GM19467 (cell line): ENCODE measurements around the gene GLYR1.
A peak's percentile ranks its signal among the peaks of the same experiment; 100 is the strongest.
"Not testable (repeated sequence)": the region's sequence is repeated elsewhere in the genome, so short reads cannot be mapped to it uniquely, and the experiment has no call there.

Source experiments
- ATAC-seq: cut with Tn5 transposase; IDR thresholded peaks from one replicate; pipeline ENCODE4 v1.9.1; 2021; ENCODE audit warnings: mild to moderate bottlenecking, moderate library complexity; ENCODE audit not compliant: unreplicated experiment

The GLYR1 gene

GRCh38 chr16:4846901-4847773 lies at the start of gene GLYR1, which contains the start of gene UBN1:
Gene GLYR1 (minus strand): TSS chr16:4847288. CDS start chr16:4847265, 23 bp downstream.
Gene UBN1 (plus strand): TSS chr16:4847481. CDS start chr16:4852918, 5,437 bp downstream.
- peak; percentile 81 for ATAC-seq

GRCh38 chr16:4896761-4897160 lies 49.7 kb upstream of the GLYR1 start:
- ATAC-seq, result not testable (repeated sequence)

DNA sequence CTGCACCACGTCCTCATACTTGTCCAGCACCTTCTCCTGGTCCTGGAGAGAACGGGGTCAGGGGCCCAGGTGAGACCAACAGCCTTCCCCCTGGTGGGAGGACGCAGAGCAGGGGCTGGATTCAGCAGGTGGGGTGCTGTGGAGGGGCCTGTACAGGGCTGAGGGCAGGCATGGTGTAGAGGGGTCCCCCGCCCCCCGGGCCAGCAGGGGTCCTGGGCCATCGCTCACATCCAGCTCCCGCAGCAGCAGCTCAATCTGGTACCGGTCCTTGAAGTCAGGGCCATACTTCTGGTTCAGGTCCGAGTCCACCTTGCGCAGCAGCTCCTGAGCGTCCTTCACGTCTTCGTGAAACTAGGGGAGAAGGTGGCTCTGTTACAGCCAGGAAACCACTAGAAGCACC lies 48.3 kb upstream of the GLYR1 start:
- ATAC-seq, result no peak

GRCh38 chr16:4894276-4895150 lies 47.4 kb upstream of the GLYR1 start:
- ATAC-seq, result no peak

DNA sequence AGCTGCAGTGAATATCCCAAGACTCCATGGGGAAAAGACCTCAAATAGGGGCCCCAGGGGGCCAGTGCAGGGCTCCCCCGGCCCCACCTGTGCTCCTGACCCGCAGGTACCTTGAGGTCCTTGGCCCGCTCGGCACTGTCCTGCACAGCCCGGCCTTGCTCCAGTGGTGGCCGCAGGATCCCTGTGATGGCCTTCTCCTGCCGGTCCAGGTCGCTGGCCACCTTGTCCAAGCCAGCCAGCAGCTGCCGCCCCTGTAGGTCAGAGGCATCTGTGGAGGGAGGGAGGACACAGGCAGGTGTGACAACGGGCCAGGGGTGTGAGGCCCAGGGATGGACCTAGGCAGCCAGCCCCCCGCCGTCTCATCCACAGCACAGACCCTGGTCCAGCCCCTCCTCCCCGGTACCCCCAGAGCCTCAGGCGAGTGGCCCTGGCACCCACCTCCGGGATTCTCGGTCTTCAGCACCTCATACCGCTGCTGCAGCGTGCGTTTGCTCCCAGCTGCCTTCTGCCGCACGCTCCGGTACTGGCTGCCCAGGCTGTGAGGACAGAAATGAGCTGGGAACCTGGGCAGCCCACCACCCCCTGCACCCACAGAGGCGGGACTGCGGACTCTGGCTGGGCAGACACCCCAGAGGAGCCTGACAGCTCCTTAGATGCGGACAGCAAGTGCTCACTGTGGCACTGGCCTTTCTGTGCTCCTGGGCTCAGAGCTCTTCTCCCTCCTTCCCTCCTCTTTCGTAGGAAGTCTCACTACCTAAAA lies 46.2 kb upstream of the GLYR1 start:
- no peak for ATAC-seq

- ATAC-seq, result no peak
Observed at GRCh38 chr16:4892361-4893102, 45.4 kb upstream of the GLYR1 start.

GRCh38 chr16:4891886-4892216 lies 44.8 kb upstream of the GLYR1 start:
- ATAC-seq, result no peak

DNA sequence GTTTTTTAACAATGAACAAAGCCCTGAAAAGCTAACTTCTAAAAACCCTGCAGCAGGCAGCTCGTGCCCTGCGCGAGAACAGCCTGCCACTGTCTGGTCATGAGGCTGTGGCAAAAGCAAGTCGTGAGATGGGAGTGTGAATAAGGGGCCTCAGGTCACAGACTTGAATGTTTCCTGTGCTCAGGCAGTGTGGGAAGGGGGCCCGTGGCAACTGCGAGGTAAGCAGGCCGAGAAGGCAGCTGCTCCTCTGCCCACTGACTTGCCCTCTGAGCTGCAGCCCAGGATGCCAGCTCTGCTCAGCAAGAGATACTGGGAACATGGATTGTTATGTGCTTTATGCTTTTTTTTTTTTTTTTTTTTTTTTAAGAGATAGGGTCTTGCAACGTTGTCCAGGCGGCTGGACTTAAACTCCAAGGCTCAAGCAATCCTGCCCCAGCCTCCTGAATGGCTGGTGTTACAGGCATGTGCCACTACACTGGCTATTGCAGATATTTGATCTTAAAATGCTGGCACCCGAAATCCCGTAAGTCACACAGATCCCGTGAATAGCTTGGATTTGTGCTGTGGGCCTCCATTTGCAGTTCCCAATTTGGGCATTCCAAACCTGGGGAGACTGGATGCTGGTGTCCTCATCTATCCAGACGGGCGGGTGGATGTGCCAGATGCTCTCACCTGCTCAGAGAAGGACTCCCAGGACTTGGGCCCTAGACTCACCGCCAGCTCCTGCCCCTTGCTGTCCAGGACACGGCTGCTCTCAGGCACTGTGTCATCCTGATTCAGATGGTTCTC lies 44.2 kb upstream of the GLYR1 start:
- ATAC-seq, result no peak

- no peak for ATAC-seq
Observed at GRCh38 chr16:4890686-4891085, 43.6 kb upstream of the GLYR1 start.

DNA sequence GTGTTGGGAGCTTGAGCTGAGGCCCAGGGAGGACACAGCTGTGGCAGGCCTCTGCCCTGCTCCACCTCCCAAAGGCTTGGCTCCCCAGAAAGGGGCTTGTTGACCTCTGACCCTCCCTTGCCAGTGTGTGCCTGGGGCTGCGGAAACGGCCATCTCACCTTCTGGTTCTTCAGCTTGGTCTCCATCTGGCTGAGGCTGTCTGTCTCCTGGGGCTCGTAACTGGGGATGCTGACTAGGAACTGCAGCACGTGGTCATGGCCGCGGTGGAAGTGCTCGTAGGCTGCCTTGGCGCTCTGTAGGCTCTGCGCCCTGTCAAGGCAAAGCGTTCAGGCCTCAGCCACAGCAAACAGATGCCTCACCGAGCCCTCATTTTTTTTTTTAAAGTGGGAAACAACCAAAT lies 42.9 kb upstream of the GLYR1 start:
- no peak for ATAC-seq

- ATAC-seq, result no peak
Observed at GRCh38 chr16:4888428-4889135, 41.5 kb upstream of the GLYR1 start.

- no peak for ATAC-seq
Observed at GRCh38 chr16:4886151-4886550, 39.1 kb upstream of the GLYR1 start.

- ATAC-seq, result no peak
Observed at GRCh38 chr16:4884972-4885874, 38.1 kb upstream of the GLYR1 start.

- no peak for ATAC-seq
Observed at GRCh38 chr16:4884209-4884608, 37.1 kb upstream of the GLYR1 start.

DNA sequence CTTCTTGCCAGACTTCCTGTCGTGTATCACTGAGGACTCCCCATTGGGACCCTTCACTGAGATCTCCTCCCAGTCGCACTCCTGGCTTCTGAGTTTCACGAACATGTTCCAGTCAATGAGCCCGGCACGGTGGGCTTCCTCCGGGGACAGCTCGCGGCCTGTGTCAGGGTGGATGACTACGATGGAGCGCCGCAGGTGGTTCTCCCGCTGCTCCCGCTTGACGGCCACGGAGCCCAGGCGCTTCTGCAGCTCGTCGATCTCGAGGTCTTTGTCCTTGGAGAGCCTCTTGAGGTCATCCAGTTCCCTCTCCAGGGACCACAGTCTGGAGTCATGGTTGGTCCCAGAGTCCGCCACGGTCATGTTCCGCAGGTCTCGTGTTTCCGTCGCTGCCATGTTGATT lies 36.4 kb upstream of the GLYR1 start:
- ATAC-seq, result no peak

GRCh38 chr16:4882633-4883285 lies 35.7 kb upstream of the GLYR1 start:
- ATAC-seq, result no peak

- no peak for ATAC-seq
Observed at GRCh38 chr16:4882000-4882632, 35.0 kb upstream of the GLYR1 start.
